Nephron progenitor cell (in vitro differentiated cells): ENCODE measurements around the gene MYLK4.

Experiments
- DNase-seq: peaks from one replicate; pipeline ENCODE4 v3.0.0; 2021
- H3K27ac Mint-ChIP-seq: 2 replicates; pipeline ENCODE4 v1.8.0; 2021; ENCODE audit warnings: mild to moderate bottlenecking, moderate library complexity, mixed read lengths
- H3K27me3 Mint-ChIP-seq: 2 replicates; pipeline ENCODE4 v1.8.0; 2021; ENCODE audit warnings: mild to moderate bottlenecking, low read depth, mixed read lengths; ENCODE audit not compliant: poor library complexity
- H3K36me3 Mint-ChIP-seq: 2 replicates; pipeline ENCODE4 v1.8.0; 2021; ENCODE audit warnings: low read depth, mixed read lengths
- H3K4me1 Mint-ChIP-seq: 2 replicates; pipeline ENCODE4 v1.8.0; 2021; ENCODE audit warnings: mixed read lengths
- H3K4me3 Mint-ChIP-seq: 2 replicates; pipeline ENCODE4 v1.8.0; 2021; ENCODE audit warnings: mild to moderate bottlenecking, moderate library complexity, mixed read lengths
- H3K9me3 Mint-ChIP-seq: 2 replicates; pipeline ENCODE4 v1.8.0; 2021; ENCODE audit warnings: mild to moderate bottlenecking, moderate library complexity, mixed read lengths
- TF ChIP-seq, protein P1 (sequence below): fragments of 200-600 bp; sonication (generic); IDR thresholded peaks from 2 replicates; pipeline ENCODE4 v1.5.0; 2021; ENCODE audit warnings: antibody characterized with exemption

Gene MYLK4

DNA sequence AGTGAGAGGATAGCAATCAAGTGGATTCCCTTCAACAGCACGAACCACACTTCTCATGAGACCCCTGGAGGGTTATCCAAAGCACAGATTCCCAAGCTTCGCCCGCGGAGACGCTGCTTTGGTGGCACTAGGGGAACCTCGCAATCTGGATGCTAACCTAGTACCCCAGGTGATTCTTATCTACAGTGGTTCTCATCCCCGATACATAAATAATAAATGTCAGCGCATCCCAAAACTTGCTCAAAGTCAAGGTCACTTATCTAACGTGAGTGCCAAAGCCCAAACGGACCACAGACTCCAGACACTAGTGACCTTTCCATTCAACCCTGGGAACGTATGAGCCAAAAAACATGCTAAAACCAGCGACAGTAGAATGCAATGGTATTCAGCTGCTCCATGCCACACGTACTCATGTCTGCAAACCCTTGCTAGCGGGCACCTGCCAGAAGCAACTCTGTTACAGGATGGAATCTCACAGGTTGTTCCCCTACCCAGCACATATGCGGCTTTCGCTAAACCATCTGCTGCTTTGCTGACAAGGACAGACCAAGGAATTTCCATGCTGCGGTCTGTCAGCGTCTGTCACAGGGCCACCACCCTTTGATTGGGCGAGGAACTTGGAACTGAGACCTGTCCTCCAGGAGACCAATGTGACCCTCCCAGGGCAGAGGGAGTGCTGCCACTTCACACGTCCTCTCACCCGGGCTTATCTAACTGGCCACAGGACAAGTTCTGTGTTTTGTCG is 16.8 kb downstream of the MYLK4 start:
- TF ChIP-seq, protein P1, sequence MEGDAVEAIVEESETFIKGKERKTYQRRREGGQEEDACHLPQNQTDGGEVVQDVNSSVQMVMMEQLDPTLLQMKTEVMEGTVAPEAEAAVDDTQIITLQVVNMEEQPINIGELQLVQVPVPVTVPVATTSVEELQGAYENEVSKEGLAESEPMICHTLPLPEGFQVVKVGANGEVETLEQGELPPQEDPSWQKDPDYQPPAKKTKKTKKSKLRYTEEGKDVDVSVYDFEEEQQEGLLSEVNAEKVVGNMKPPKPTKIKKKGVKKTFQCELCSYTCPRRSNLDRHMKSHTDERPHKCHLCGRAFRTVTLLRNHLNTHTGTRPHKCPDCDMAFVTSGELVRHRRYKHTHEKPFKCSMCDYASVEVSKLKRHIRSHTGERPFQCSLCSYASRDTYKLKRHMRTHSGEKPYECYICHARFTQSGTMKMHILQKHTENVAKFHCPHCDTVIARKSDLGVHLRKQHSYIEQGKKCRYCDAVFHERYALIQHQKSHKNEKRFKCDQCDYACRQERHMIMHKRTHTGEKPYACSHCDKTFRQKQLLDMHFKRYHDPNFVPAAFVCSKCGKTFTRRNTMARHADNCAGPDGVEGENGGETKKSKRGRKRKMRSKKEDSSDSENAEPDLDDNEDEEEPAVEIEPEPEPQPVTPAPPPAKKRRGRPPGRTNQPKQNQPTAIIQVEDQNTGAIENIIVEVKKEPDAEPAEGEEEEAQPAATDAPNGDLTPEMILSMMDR, result no peak
- no peaks in the 10 kb centered on the region for H3K36me3 Mint-ChIP-seq
- H3K9me3 Mint-ChIP-seq, result no peaks in the 10 kb centered on the region
- peaks cover 6% of the 10 kb centered on the region for H3K27me3 Mint-ChIP-seq
- no peak overlapping the region for H3K4me3 Mint-ChIP-seq
- peaks cover 48% of the 10 kb centered on the region for H3K4me1 Mint-ChIP-seq
- no peak for DNase-seq
- no peak overlapping the region for H3K27ac Mint-ChIP-seq

DNA sequence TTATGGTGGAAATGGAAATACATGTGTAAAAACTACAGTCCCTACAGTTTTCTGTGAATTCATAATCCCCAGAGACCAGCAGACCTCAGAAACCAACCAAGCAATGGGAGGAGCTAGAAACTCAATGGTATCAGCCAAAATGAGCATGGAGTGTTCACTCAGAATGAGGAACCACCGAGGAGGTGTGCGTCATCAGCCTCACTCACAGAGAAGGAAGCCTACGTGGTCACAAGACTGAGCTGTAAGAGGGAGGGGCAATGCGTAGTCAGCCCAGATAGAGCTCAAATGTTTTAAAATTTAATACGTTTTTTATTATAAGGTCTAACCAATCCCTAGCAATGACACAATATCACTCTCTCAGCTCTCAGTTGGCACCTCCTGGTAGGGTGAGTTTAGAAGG is 17.4 kb downstream of the MYLK4 start:
- TF ChIP-seq, protein P1, result no peak
- Mint-ChIP-seq H3K9me3 (no peaks in the 10 kb centered on the region), H3K27ac (no peak overlapping the region), H3K4me3 (no peak overlapping the region), H3K4me1 (peaks cover 43% of the 10 kb centered on the region), H3K27me3 (peaks cover 9% of the 10 kb centered on the region), H3K36me3 (no peaks in the 10 kb centered on the region)
- no peak for DNase-seq

DNA sequence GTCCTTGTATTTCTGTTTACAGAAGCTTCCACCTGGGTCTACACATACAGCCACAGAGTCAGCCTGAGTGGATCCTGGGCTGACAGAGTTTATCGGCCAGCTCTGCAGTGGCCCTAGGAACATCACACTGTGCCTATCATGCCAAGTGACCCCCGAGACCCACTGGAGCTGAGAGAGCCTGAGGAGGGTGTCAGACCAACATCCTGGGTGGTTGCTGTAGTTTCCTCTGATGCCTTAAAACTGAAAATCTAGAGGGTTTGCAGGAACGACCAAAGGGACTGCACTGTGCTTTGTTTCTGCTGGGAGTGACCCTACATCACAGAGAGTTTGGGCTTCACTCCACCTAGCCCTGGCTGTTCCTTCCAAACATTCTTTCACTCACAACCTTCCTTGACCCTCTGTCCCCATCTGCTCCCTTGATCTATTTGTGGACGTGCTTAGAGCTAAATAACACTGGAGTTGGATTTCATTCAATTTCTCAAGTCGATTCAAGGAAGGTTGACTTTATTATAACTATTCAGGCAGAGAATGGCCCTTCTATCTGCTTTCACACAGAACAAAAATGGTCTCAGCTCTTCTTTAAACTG is 18.1 kb downstream of the MYLK4 start:
- Mint-ChIP-seq H3K36me3 (no peaks in the 10 kb centered on the region), H3K4me1 (peaks cover 38% of the 10 kb centered on the region), H3K4me3 (no peak overlapping the region), H3K27ac (no peak overlapping the region), H3K9me3 (no peaks in the 10 kb centered on the region), H3K27me3 (peaks cover 9% of the 10 kb centered on the region)
- DNase-seq, result no peak
- TF ChIP-seq, protein P1, result no peak

DNA sequence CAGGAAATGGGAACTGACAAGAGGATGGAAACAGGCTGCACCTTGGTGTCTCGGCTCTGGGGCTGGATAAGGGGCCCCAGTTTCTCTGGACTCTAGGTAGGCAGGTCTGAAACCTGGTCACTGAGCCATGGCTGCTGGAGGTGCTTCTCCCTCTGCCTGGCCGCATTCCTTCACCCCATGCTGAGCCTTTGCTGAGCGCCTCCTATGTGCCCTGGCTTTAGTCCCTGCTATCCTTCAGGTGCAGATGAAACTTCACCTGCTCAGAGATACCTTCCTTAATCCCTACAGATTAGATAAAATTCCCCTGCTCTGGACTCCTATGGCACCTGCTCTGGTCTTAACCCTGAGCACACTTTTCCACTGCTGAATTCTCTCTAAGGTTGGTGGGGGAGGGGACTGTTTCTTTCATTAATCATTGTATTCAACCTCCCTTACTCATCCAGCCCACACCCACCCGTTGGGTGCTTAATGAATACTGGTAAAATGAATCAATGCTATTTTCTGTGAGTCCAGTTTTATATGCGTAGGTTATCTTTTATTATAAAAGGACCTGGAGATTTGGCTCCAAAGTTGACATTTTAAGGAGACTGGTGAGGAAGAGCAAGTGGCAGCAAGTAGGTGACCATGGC is 19.3 kb downstream of the MYLK4 start:
- no peak overlapping the region for H3K27ac Mint-ChIP-seq
- TF ChIP-seq, protein P1, result no peak
- H3K36me3 Mint-ChIP-seq, result no peaks in the 10 kb centered on the region
- no peaks in the 10 kb centered on the region for H3K9me3 Mint-ChIP-seq
- peaks cover 43% of the 10 kb centered on the region for H3K4me1 Mint-ChIP-seq
- DNase-seq, result no peak
- H3K27me3 Mint-ChIP-seq, result peaks cover 9% of the 10 kb centered on the region
- H3K4me3 Mint-ChIP-seq, result no peak overlapping the region

DNA sequence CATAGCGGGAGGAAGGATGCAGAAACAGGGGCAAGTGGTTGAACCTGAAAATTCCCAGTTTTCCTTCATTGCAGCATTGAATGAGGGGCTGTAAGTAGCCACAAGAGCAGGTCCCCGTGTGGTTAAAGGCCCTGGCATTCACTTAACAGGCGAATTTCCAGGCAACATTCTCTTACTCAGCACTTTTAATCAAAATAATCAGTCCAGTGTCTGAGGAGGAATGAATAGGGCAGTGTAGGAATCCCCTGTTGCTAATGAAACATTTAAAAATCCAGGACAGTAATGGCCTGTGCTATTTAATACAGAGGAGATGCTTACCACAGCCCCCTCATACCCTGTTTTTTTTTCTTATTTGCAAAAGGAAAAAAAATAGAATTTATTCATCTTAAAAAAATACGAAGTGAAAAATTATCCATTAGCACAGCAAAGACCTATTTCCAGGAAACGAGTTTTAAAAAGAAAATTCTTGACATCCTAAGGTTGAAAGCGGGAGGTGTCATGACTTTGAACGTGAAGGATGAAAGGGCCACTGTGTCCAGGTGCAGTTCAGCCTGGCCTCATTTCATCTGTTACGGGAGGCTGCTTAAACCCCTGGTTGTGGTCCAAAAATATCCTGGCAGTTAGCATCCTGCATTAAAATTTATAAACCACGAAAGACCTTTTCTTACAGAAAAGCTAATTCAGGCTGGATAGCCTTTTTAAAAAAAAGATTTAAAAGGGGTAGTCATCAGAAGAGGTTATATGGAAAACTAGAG is 20.2 kb downstream of the MYLK4 start:
- Mint-ChIP-seq H3K9me3 (no peaks in the 10 kb centered on the region), H3K4me1 (peaks cover 51% of the 10 kb centered on the region), H3K27ac (no peak overlapping the region), H3K27me3 (peaks cover 9% of the 10 kb centered on the region), H3K4me3 (no peak overlapping the region), H3K36me3 (no peaks in the 10 kb centered on the region)
- TF ChIP-seq, protein P1, result no peak
- no peak for DNase-seq
